HepG2 (cell line): ENCODE measurements around the gene PPIC. TPM values are rescaled to one million over a fixed set of nuclear protein-coding genes. Genes with fewer than 3 reads are reported as not detected.
A peak's percentile ranks its signal among the peaks of the same experiment; 100 is the strongest.

Source experiments
- CCAR2 ChIP-seq: fragments of 200-400 bp; formaldehyde crosslinking; optimal IDR thresholded peaks from 2 replicates; pipeline ENCODE3; 2018; ENCODE audit warnings: low read depth, mild to moderate bottlenecking, low read length, moderate library complexity
- CENPT ChIP-seq: sonication (generic); formaldehyde crosslinking; IDR thresholded peaks from 2 replicates; pipeline ENCODE4 v1.8.0; 2022; ENCODE audit warnings: low read depth, mild to moderate bottlenecking, moderate library complexity, missing genetic modification reagents
- CSRNP1 ChIP-seq: sonication (generic); formaldehyde crosslinking; IDR thresholded peaks from 2 replicates; pipeline ENCODE4 v1.8.1; 2023; ENCODE audit warnings: mild to moderate bottlenecking, missing genetic modification reagents
- ETV6 ChIP-seq: sonication (generic); formaldehyde crosslinking; conservative IDR thresholded peaks from 2 replicates; pipeline ENCODE4 v1.4.0; 2020; ENCODE audit warnings: missing genetic modification reagents
- KMT2A ChIP-seq: sonication (generic); formaldehyde crosslinking; IDR thresholded peaks from 2 replicates; pipeline ENCODE4 v1.4.0; 2020; ENCODE audit warnings: missing genetic modification reagents
- MXD4 ChIP-seq: IDR thresholded peaks from 2 replicates; pipeline ENCODE4 v1.6.1; 2016; ENCODE audit warnings: mild to moderate bottlenecking, missing biosample characterization, missing genetic modification reagents
- NKX3-1 ChIP-seq: sonication (generic); formaldehyde crosslinking; IDR thresholded peaks from 2 replicates; pipeline ENCODE4 v1.5.0; 2020; ENCODE audit warnings: missing genetic modification reagents
- ONECUT2 ChIP-seq: sonication (generic); formaldehyde crosslinking; IDR thresholded peaks from 2 replicates; pipeline ENCODE4 v1.4.0; 2020; ENCODE audit warnings: missing genetic modification reagents
- PHF21A ChIP-seq: sonication (generic); formaldehyde crosslinking; IDR thresholded peaks from 2 replicates; pipeline ENCODE4 v1.5.0; 2020; ENCODE audit warnings: mild to moderate bottlenecking, missing genetic modification reagents
- RARG ChIP-seq: sonication (generic); formaldehyde crosslinking; IDR thresholded peaks from 2 replicates; pipeline ENCODE4 v1.4.0; 2020; ENCODE audit warnings: low read depth, mild to moderate bottlenecking, missing genetic modification reagents
- REL ChIP-seq: sonication (generic); formaldehyde crosslinking; conservative IDR thresholded peaks from 2 replicates; pipeline ENCODE4 v1.8.0; 2022; ENCODE audit warnings: mild to moderate bottlenecking, missing genetic modification reagents, moderate library complexity
- SKI ChIP-seq: fragments of 450-650 bp; IDR thresholded peaks from one replicate; pipeline ENCODE4 v1.6.1; 2018; ENCODE audit warnings: mild to moderate bottlenecking; ENCODE audit not compliant: partially characterized antibody
- SMYD3 ChIP-seq: sonication (generic); formaldehyde crosslinking; IDR thresholded peaks from 2 replicates; pipeline ENCODE4 v1.8.1; 2023; ENCODE audit warnings: mild to moderate bottlenecking, missing genetic modification reagents
- SP1 ChIP-seq, 2 experiments: fragments of 450-650 bp in 1 of 2; sonication (generic) in 1 of 2; formaldehyde crosslinking in 1 of 2; IDR thresholded peaks; 2 replicates each; pipeline versions ENCODE4 v1.4.0 to v1.6.1; 2016 to 2020; ENCODE audit warnings: missing genetic modification reagents in 1 of 2
- SRSF1 ChIP-seq: fragments of 200-400 bp; formaldehyde crosslinking; optimal IDR thresholded peaks from 2 replicates; pipeline ENCODE3; 2017; ENCODE audit warnings: mild to moderate bottlenecking, low read depth, low read length, moderate library complexity
- ZBTB20 ChIP-seq: sonication (generic); formaldehyde crosslinking; IDR thresholded peaks from 2 replicates; pipeline ENCODE4 v1.8.1; 2023; ENCODE audit warnings: missing genetic modification reagents, low read depth, mild to moderate bottlenecking, borderline replicate concordance
- ZFP37 ChIP-seq: sonication (generic); formaldehyde crosslinking; IDR thresholded peaks from 2 replicates; pipeline ENCODE4 v1.4.0; 2020; ENCODE audit warnings: missing genetic modification reagents, borderline replicate concordance
- ZFP62 ChIP-seq: sonication (generic); formaldehyde crosslinking; IDR thresholded peaks from 2 replicates; pipeline ENCODE4 v1.4.0; 2020; ENCODE audit warnings: missing genetic modification reagents
- ZNF138 ChIP-seq: sonication (generic); formaldehyde crosslinking; IDR thresholded peaks from 2 replicates; pipeline ENCODE4 v1.5.0; 2020; ENCODE audit warnings: mild to moderate bottlenecking, low read depth, missing genetic modification reagents
- ZNF256 ChIP-seq: sonication (generic); formaldehyde crosslinking; conservative IDR thresholded peaks from 2 replicates; pipeline ENCODE4 v1.4.0; 2020; ENCODE audit warnings: missing genetic modification reagents
- ZNF281 ChIP-seq: sonication (generic); formaldehyde crosslinking; IDR thresholded peaks from 2 replicates; pipeline ENCODE4 v1.4.0; 2020; ENCODE audit warnings: missing genetic modification reagents, borderline replicate concordance
- ZNF350 ChIP-seq: sonication (generic); formaldehyde crosslinking; IDR thresholded peaks from 2 replicates; pipeline ENCODE4 v1.4.0; 2020; ENCODE audit warnings: mild to moderate bottlenecking, low read depth, missing genetic modification reagents, borderline replicate concordance
- ZNF432 ChIP-seq: sonication (generic); formaldehyde crosslinking; IDR thresholded peaks from 2 replicates; pipeline ENCODE4 v1.5.0; 2020; ENCODE audit warnings: missing genetic modification reagents, mild to moderate bottlenecking, borderline replicate concordance
- ZNF549 ChIP-seq: sonication (generic); formaldehyde crosslinking; IDR thresholded peaks from 2 replicates; pipeline ENCODE4 v1.5.0; 2020; ENCODE audit warnings: missing genetic modification reagents
- ZNF563 ChIP-seq: sonication (generic); formaldehyde crosslinking; IDR thresholded peaks from 2 replicates; pipeline ENCODE4 v1.8.0; 2022; ENCODE audit warnings: mild to moderate bottlenecking, moderate library complexity, missing genetic modification reagents
- ZNF747 ChIP-seq: sonication (generic); formaldehyde crosslinking; IDR thresholded peaks from 2 replicates; pipeline ENCODE4 v1.8.1; 2023; ENCODE audit warnings: missing genetic modification reagents, mild to moderate bottlenecking, borderline replicate concordance
- polyA plus RNA-seq, 8 experiments: library from polyadenylated mRNA; depleted of rRNA in 3 of 8; stranded (reverse) in 7 of 8; unstranded in 1 of 8; fragments of >200 nt; fragmentation: Illumina TruSeq in 4 of 8; extraction: Trizol in 4 of 8; gene quantifications; 2 replicates each; pipeline versions ENCODE4 v1.2.1 to v1.2.3, GENCODE V29; 2011 to 2016; ENCODE audit warnings: low read depth in 4 of 8, missing spikeins in 1 of 8, mixed read lengths in 1 of 8; ENCODE audit not compliant: insufficient read depth in 1 of 8
- total RNA-seq, 5 experiments: library from RNA; depleted of rRNA; stranded (reverse); fragments of >200 nt; fragmentation: Illumina TruSeq; extraction: Trizol; gene quantifications; 2 replicates each; pipeline ENCODE4 v1.2.3, GENCODE V29; 2016; ENCODE audit warnings: low read depth in 1 of 5

Gene PPIC
- total and polyA plus RNA-seq, 2 of the 13 experiments (the other 11 are each of a cell fraction or from before 2014, with no cell fraction given): 6.2 to 17.2 TPM

GRCh38 chr5:123036391-123037103 lies at the start of gene PPIC (continued):
- no peak for TF ChIP-seq ZFP37 (CRISPR knock-in tag)
- peak; percentile 63; the same call in 1 of the 2 replicates for TF ChIP-seq ZNF138 (CRISPR knock-in tag)
- TF ChIP-seq ZNF256 (CRISPR knock-in tag): 0 out of 2 replicates have a peak, but pooled peaks have one; percentile 52
- TF ChIP-seq CCAR2: no peak
- 0 out of 2 replicates have a peak, but pooled peaks have one; percentile 43 for TF ChIP-seq KMT2A (CRISPR knock-in tag)
- TF ChIP-seq CENPT: 0 out of 2 replicates have a peak, but pooled peaks have one; percentile 39
- TF ChIP-seq ZNF350 (CRISPR knock-in tag): no peak
- TF ChIP-seq PHF21A (CRISPR knock-in tag): peak; percentile 73
- TF ChIP-seq ETV6: 0 out of 2 replicates have a peak, but pooled peaks have one; percentile 14
- TF ChIP-seq SKI: peak; percentile 46
- TF ChIP-seq SP1 (IDR thresholded peaks at IDR 0.05): no peak
- TF ChIP-seq SP1 (CRISPR knock-in tag; IDR thresholded peaks at IDR 0.05): no peak
- no peak for TF ChIP-seq ZBTB20 (CRISPR knock-in tag)
- TF ChIP-seq ZNF549 (CRISPR knock-in tag): no peak
- TF ChIP-seq ZFP62 (CRISPR knock-in tag): no peak
- TF ChIP-seq ZNF281 (CRISPR knock-in tag): peak; percentile 84; the same call in 1 of the 2 replicates
- peak; percentile 85 for TF ChIP-seq ZNF747 (CRISPR knock-in tag)
- no peak for TF ChIP-seq SMYD3 (CRISPR knock-in tag)
- TF ChIP-seq NKX3-1 (CRISPR knock-in tag): peak; percentile 51; the same call in 1 of the 2 replicates
- no peak; the same call in 1 of the 2 replicates for TF ChIP-seq MXD4 (CRISPR knock-in tag)
- TF ChIP-seq RARG: no peak
- no peak for TF ChIP-seq SRSF1
- TF ChIP-seq ONECUT2 (CRISPR knock-in tag): no peak
- 0 out of 2 replicates have a peak, but pooled peaks have one; percentile 5 for TF ChIP-seq ZNF563 (CRISPR knock-in tag)
- peak; percentile 51; the same call in 1 of the 2 replicates for TF ChIP-seq CSRNP1
- TF ChIP-seq ZNF432 (CRISPR knock-in tag): peak; percentile 66; the same call in 1 of the 2 replicates
- no peak for TF ChIP-seq REL (CRISPR knock-in tag)
